Testis (tissue), 2 donors: ENCODE results near the gene RASGRF1.

Experiments
- POLR2A ChIP-seq: fragments of 450-650 bp; IDR thresholded peaks from one replicate; pipeline ENCODE4 v1.6.1; 2017; ENCODE audit warnings: antibody characterized with exemption, mild to moderate bottlenecking, moderate library complexity
- TF ChIP-seq, protein P1 (sequence below), 3 experiments: fragments of 450-650 bp in 2 of 3; fragments of 200-600 bp in 1 of 3; sonication (generic) in 1 of 3; IDR thresholded peaks; one replicate each; pipeline ENCODE4 v1.5.1; 2016 to 2019; ENCODE audit warnings: antibody characterized with exemption in 3 of 3, mild to moderate bottlenecking in 2 of 3, moderate library complexity in 1 of 3

DNA sequence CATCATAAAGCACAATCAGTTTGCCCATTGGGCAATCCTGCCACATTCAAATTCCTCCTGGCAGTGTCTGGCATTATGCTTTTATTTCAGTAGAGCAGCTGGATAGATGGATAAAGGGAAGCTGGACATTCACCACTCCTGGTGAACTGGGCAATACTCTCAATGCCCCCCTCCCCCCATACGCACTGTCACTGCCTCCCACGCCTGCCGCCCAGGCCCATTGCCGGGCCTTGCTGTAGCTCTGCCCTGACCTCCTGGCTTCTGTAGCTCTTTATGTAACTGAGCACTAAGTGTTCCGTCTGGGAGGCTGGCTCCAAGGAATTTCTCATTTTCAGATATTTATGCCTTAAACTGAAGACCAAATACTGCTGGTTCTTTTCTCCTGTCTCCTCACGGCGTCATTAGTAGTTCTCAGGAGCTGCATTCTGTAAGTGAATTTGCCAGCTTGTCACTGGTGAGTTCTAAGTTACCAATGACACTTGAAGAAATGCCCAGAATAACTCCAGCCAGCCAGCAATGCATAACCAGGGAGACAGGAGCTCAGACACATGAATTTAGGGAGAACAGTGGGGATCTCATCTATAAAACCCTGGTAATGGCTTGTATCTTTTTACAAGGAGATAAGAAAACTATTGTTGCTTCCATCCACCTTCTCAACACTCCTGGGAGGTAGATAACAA, 25.5 kb upstream of the RASGRF1 start:
- TF ChIP-seq, protein P1, sequence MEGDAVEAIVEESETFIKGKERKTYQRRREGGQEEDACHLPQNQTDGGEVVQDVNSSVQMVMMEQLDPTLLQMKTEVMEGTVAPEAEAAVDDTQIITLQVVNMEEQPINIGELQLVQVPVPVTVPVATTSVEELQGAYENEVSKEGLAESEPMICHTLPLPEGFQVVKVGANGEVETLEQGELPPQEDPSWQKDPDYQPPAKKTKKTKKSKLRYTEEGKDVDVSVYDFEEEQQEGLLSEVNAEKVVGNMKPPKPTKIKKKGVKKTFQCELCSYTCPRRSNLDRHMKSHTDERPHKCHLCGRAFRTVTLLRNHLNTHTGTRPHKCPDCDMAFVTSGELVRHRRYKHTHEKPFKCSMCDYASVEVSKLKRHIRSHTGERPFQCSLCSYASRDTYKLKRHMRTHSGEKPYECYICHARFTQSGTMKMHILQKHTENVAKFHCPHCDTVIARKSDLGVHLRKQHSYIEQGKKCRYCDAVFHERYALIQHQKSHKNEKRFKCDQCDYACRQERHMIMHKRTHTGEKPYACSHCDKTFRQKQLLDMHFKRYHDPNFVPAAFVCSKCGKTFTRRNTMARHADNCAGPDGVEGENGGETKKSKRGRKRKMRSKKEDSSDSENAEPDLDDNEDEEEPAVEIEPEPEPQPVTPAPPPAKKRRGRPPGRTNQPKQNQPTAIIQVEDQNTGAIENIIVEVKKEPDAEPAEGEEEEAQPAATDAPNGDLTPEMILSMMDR (IDR thresholded peaks at IDR 0.05): no peak
- no peak for TF ChIP-seq POLR2A
